IMR-90 (cell line): ENCODE results near the gene FLT1. TPM values are rescaled to one million over a fixed set of nuclear protein-coding genes. Genes with fewer than 3 reads are reported as not detected.

ENCODE experiments used
- ATAC-seq: fragments of 200-7000 bp; cut with Tn5 transposase; 2 replicates; pipeline ENCODE4 v1.9.1; 2020; ENCODE audit warnings: low read depth, mild to moderate bottlenecking, moderate library complexity
- BruUV-seq: library from RNA; stranded (reverse); fragments of 400-500 nt; replicated peaks from 2 replicates; lab custom pipeline; 2021; lab: Mats Ljungman, UMichigan
- CTCF ChIA-PET: fragments of 300-600 bp; formaldehyde crosslinking; extraction: SDS; loops from one replicate; lab custom pipeline; 2021; ENCODE audit warnings: antibody characterized with exemption; lab: Yijun Ruan, JAX
- POLR2A ChIA-PET: fragments of 300-600 bp; sonication (Branson Sonifier 250); formaldehyde crosslinking; loops from one replicate; lab custom pipeline; 2022; ENCODE audit warnings: antibody characterized with exemption; ENCODE audit not compliant: unreplicated experiment; lab: Charles Lee
- DNase-seq: peaks from one replicate; pipeline ENCODE4 v3.0.0; 2013
- H2AFZ ChIP-seq: replicated peaks from 2 replicates; pipeline ENCODE3; 2013; ENCODE audit warnings: low read length, mild to moderate bottlenecking; ENCODE audit not compliant: poor library complexity
- H2AK5ac ChIP-seq: 2 replicates; pipeline ENCODE4 v1.6.1; 2013; ENCODE audit warnings: low read depth, low read length, inconsistent platforms
- H2AK9ac ChIP-seq: replicated peaks from 2 replicates; pipeline ENCODE3; 2013; ENCODE audit warnings: mild to moderate bottlenecking, low read depth, low read length, moderate library complexity; ENCODE audit not compliant: poor library complexity
- H2BK120ac ChIP-seq: 2 replicates; pipeline ENCODE4 v1.6.1; 2013; ENCODE audit warnings: low read depth, low read length, inconsistent platforms
- H2BK15ac ChIP-seq: 3 replicates; pipeline ENCODE4 v1.6.1; 2013; ENCODE audit warnings: low read depth, low read length, inconsistent platforms
- H2BK20ac ChIP-seq: 2 replicates; pipeline ENCODE4 v1.6.1; 2013; ENCODE audit warnings: low read depth, mild to moderate bottlenecking, inconsistent platforms, low read length, moderate library complexity
- H2BK5ac ChIP-seq: 2 replicates; pipeline ENCODE4 v1.6.1; 2013; ENCODE audit warnings: mild to moderate bottlenecking, low read depth, low read length, inconsistent platforms; ENCODE audit not compliant: poor library complexity, severe bottlenecking
- H3K14ac ChIP-seq: replicated peaks from 2 replicates; pipeline ENCODE4 v1.6.1; 2013; ENCODE audit warnings: low read depth, low read length, inconsistent platforms
- H3K18ac ChIP-seq: 2 replicates; pipeline ENCODE4 v1.6.1; 2013; ENCODE audit warnings: low read depth, low read length, control low read depth
- H3K23ac ChIP-seq: 2 replicates; pipeline ENCODE4 v1.6.1; 2013; ENCODE audit warnings: low read depth, low read length, inconsistent platforms
- H3K27ac ChIP-seq: 2 replicates; pipeline ENCODE4 v1.5.1; 2013; ENCODE audit warnings: mild to moderate bottlenecking, control low read depth, low read length; ENCODE audit not compliant: insufficient read depth
- H3K27me3 ChIP-seq: 2 replicates; pipeline ENCODE4 v1.6.1; 2013; ENCODE audit warnings: low read length; ENCODE audit not compliant: control insufficient read depth, insufficient read depth
- H3K36me3 ChIP-seq: 2 replicates; pipeline ENCODE4 v1.6.1; 2013; ENCODE audit warnings: low read length, mixed read lengths; ENCODE audit not compliant: control insufficient read depth, insufficient read depth
- H3K4ac ChIP-seq: 2 replicates; pipeline ENCODE4 v1.6.1; 2013; ENCODE audit warnings: low read depth, low read length, inconsistent platforms
- H3K4me1 ChIP-seq: 2 replicates; pipeline ENCODE4 v1.6.1; 2013; ENCODE audit warnings: low read length, mixed read lengths; ENCODE audit not compliant: control insufficient read depth, insufficient read depth
- H3K4me2 ChIP-seq: 2 replicates; pipeline ENCODE4 v1.6.1; 2013; ENCODE audit warnings: low read depth, mild to moderate bottlenecking, control low read depth, low read length, moderate library complexity
- H3K4me3 ChIP-seq: 2 replicates; pipeline ENCODE4 v1.5.1; 2013; ENCODE audit warnings: low read depth, mild to moderate bottlenecking, control low read depth, low read length, moderate library complexity; ENCODE audit not compliant: insufficient read depth
- H3K56ac ChIP-seq: 2 replicates; pipeline ENCODE4 v1.6.1; 2013; ENCODE audit warnings: low read length, inconsistent platforms; ENCODE audit not compliant: insufficient read depth; ENCODE audit errors: extremely low read depth
- H3K79me1 ChIP-seq, 2 experiments: 2 replicates each; pipeline ENCODE4 v1.6.1; 2013; ENCODE audit warnings: low read length in 2 of 2, inconsistent platforms in 1 of 2, low read depth in 1 of 2
- H3K9ac ChIP-seq: 2 replicates; pipeline ENCODE4 v1.6.1; 2013; ENCODE audit warnings: low read depth, low read length, control low read depth
- H3K9me1 ChIP-seq: 2 replicates; pipeline ENCODE4 v1.6.1; 2013; ENCODE audit warnings: low read length, inconsistent platforms; ENCODE audit not compliant: insufficient read depth
- H3K9me3 ChIP-seq: 2 replicates; pipeline ENCODE4 v1.6.1; 2013; ENCODE audit warnings: low read length; ENCODE audit not compliant: control insufficient read depth, insufficient read depth
- H4K20me1 ChIP-seq: 2 replicates; pipeline ENCODE4 v1.6.1; 2013; ENCODE audit warnings: low read length, inconsistent platforms; ENCODE audit not compliant: insufficient read depth
- H4K5ac ChIP-seq: 2 replicates; pipeline ENCODE4 v1.6.1; 2013; ENCODE audit warnings: mild to moderate bottlenecking, low read depth, low read length, control low read depth
- H4K8ac ChIP-seq, 2 experiments: 2 replicates each; pipeline ENCODE4 v1.6.1; 2013; ENCODE audit warnings: low read depth in 2 of 2, low read length in 2 of 2, control low read depth in 1 of 2, inconsistent platforms in 1 of 2
- H4K91ac ChIP-seq: 2 replicates; pipeline ENCODE4 v1.6.1; 2013; ENCODE audit warnings: low read depth, low read length, inconsistent platforms; ENCODE audit not compliant: insufficient read depth
- BHLHE40 ChIP-seq: fragments of 150-350 bp; IDR thresholded peaks from 2 replicates; pipeline ENCODE4 v1.6.1; 2016; ENCODE audit warnings: mild to moderate bottlenecking, low read depth, low read length
- MAZ ChIP-seq: IDR thresholded peaks from 2 replicates; pipeline ENCODE4 v1.6.1; 2012; ENCODE audit warnings: low read depth, mild to moderate bottlenecking, low read length, improper control_type of control experiment, moderate library complexity, borderline replicate concordance
- MXI1 ChIP-seq: IDR thresholded peaks from 2 replicates; pipeline ENCODE4 v1.6.1; 2012; ENCODE audit warnings: low read depth, mild to moderate bottlenecking, low read length, moderate library complexity, borderline replicate concordance
- RAD21 ChIP-seq: IDR thresholded peaks from 2 replicates; pipeline ENCODE4 v1.6.1; 2012; ENCODE audit warnings: low read length, improper control_type of control experiment
- WGBS, 2 experiments: methylation state at CpG; one replicate each; pipeline versions ENCODE4 v1.1.5 to v1.1.7; 2013; ENCODE audit warnings: missing lambda C conversion rate in 2 of 2; ENCODE audit not compliant: insufficient read length in 1 of 2; ENCODE audit errors: extremely low coverage in 2 of 2; 5-methylcytosine and 5-hydroxymethylcytosine counted together
- dilution Hi-C: fragments of 300-500 bp; cut with HindIII; formaldehyde crosslinking; loops from one replicate; pipeline ENCODE4 v1.14.3; 2018; ENCODE audit warnings: low sequenced_read_pairs; ENCODE audit not compliant: unreplicated experiment
- in situ Hi-C: fragments of 300-500 bp; cut with MboI; formaldehyde crosslinking; loops from 3 replicates; pipeline ENCODE4 v1.14.3; 2019; ENCODE audit warnings: low sequenced_read_pairs, inconsistent platforms, mixed read lengths
- intact Hi-C: fragments of 100-400 bp; cut with micrococcal nuclease; formaldehyde crosslinking; loops from 2 replicates; pipeline ENCODE4 v1.10.0; 2022
- polyA plus RNA-seq, 3 experiments: library from polyadenylated mRNA; depleted of rRNA; stranded (reverse); fragments of >200 nt; gene quantifications; 2 replicates each; pipeline ENCODE4 v1.2.3, GENCODE V29; 2012; ENCODE audit warnings: low replicate concordance in 1 of 3
- total RNA-seq: library from RNA; depleted of rRNA; stranded (reverse); fragments of >200 nt; gene quantifications from 2 replicates; pipeline ENCODE4 v1.2.3, GENCODE V29; 2012
- TF ChIP-seq, protein P1 (sequence below): fragments of 150-350 bp; IDR thresholded peaks from 2 replicates; pipeline ENCODE4 v1.6.1; 2016; ENCODE audit warnings: low read depth, mild to moderate bottlenecking, low read length, moderate library complexity, borderline replicate concordance

Gene FLT1
- total and polyA plus RNA-seq, 2 of the 4 experiments (the other 2 are of a cell fraction): 4.5 to 10.4 TPM

DNA sequence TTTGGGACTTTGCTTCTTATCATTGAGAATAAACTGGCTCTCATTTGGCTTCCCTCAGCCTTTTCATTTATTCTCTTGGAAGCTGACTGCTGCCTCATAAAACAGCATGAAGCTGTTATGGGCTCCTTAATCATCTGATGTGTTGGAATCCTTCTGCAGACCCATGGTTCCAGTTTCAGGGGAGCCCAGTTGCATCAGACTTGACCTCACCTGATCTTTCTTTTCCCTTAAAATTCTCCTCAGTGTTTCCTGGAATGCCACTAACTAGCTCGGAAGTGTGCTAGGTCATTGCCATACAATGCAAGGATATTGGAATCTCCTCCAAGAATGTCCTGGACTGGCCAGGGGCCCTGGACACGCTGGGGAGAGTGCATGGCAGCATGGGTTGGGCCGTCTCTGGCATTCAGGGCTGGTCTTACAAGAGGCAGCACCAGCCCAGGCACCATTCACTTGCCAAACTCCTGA lies 158.7 kb downstream of the FLT1 start:
- dilution Hi-C loops (no loop called here), in situ Hi-C loops (no loop called here), intact Hi-C loops (loop anchor here (5.0 kb wide), 1 partner anchor 141 kb away; no protein-coding TSS in a partner anchor)
- no peak overlapping the region for H2AFZ ChIP-seq
- H3K9ac ChIP-seq: no peak overlapping the region
- peak overlapping the region; percentile 40; the same call in 1 of the 2 replicates for H2AK5ac ChIP-seq
- no peak overlapping the region for H4K91ac ChIP-seq
- H4K5ac ChIP-seq: no peak overlapping the region
- CTCF ChIA-PET: interaction anchor here (0.6 kb wide), 1 partner anchor 117 kb away, joined by 3 read pairs; no protein-coding TSS in a partner anchor
- 100% methylated on average over 1 of the region's 3 CpGs; no CpG with 5 or more reads in 1 of the 2 experiments for WGBS, 2 experiments
- no peak overlapping the region for H4K8ac ChIP-seq
- H3K4ac ChIP-seq: no peak overlapping the region; the same call in 1 of the 2 replicates
- DNase-seq (no peak), ATAC-seq (no peak)
- peaks cover 18% of the 10 kb centered on the region for H3K9me1 ChIP-seq
- H2BK5ac ChIP-seq: no peak overlapping the region
- H2BK20ac ChIP-seq: peak overlapping the region; percentile 52; the same call in 1 of the 2 replicates
- POLR2A ChIA-PET: no interaction called here
- H3K4me2 ChIP-seq: no peak overlapping the region
- no peak overlapping the region for H3K14ac ChIP-seq
- BruUV-seq: no TSS peak
- H3K4me1 ChIP-seq: peaks cover 29% of the 10 kb centered on the region
- no peak overlapping the region for H3K18ac ChIP-seq
- H3K36me3 ChIP-seq: no peaks in the 10 kb centered on the region
- H2BK120ac ChIP-seq: no peak overlapping the region; the same call in 1 of the 2 replicates
- H2AK9ac ChIP-seq: no peak overlapping the region
- H2BK15ac ChIP-seq: 0 out of 3 replicates have a peak overlapping the region, but pooled peaks have one; percentile 17
- H3K4me3 ChIP-seq: no peak overlapping the region
- H3K79me1 ChIP-seq: peaks cover 0 to 4% of the 10 kb centered on the region in 2 experiments; a peak in 1 of 4 replicates
- no peak overlapping the region for H3K56ac ChIP-seq
- no peaks in the 10 kb centered on the region for H3K9me3 ChIP-seq
- no peak overlapping the region for H3K27ac ChIP-seq
- 0 out of 2 replicates have a peak overlapping the region, but pooled peaks have one; percentile 36 for H3K23ac ChIP-seq
- no peak for TF ChIP-seq RAD21
- no peak for TF ChIP-seq MAZ
- TF ChIP-seq, protein P1, sequence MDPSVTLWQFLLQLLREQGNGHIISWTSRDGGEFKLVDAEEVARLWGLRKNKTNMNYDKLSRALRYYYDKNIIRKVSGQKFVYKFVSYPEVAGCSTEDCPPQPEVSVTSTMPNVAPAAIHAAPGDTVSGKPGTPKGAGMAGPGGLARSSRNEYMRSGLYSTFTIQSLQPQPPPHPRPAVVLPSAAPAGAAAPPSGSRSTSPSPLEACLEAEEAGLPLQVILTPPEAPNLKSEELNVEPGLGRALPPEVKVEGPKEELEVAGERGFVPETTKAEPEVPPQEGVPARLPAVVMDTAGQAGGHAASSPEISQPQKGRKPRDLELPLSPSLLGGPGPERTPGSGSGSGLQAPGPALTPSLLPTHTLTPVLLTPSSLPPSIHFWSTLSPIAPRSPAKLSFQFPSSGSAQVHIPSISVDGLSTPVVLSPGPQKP: no peak
- no peak for TF ChIP-seq BHLHE40
- TF ChIP-seq MXI1: no peak
- no peaks in the 10 kb centered on the region for H3K27me3 ChIP-seq
- no peaks in the 10 kb centered on the region for H4K20me1 ChIP-seq
